Heart left ventricle (tissue), 16 donors: ENCODE measurements around the gene GNRH2. TPM values are rescaled to one million over a fixed set of nuclear protein-coding genes. Genes with fewer than 3 reads are reported as not detected.

Experiments used
- ATAC-seq, 4 donors: fragments of 200-7000 bp; cut with Tn5 transposase; one replicate each; pipeline ENCODE4 v1.9.1; 2020 to 2022; ENCODE audit warnings: moderate library complexity in 4 of 4, mild to moderate bottlenecking in 3 of 4, moderate number of reproducible peaks in 1 of 4
- DNase-seq, 5 donors: peaks; one replicate each; pipeline ENCODE4 v3.0.0-alpha.2; 2020
- H3K27ac ChIP-seq, 12 donors: fragments of 200-600 bp; sonication (generic) in 4 of 12; one replicate each; pipeline versions ENCODE4 v1.5.0 to v1.8.0; 2016 to 2022; ENCODE audit warnings: mild to moderate bottlenecking in 2 of 12
- H3K27me3 ChIP-seq, 9 donors: fragments of 200-600 bp; sonication (generic) in 2 of 9; one replicate each; pipeline versions ENCODE4 v1.5.1 to v1.8.0; 2016 to 2022; ENCODE audit warnings: mild to moderate bottlenecking in 3 of 9
- H3K36me3 ChIP-seq, 9 donors: fragments of 200-600 bp; sonication (generic) in 2 of 9; one replicate each; pipeline versions ENCODE4 v1.5.0 to v1.8.0; 2018 to 2022; ENCODE audit warnings: mild to moderate bottlenecking in 2 of 9
- H3K4me1 ChIP-seq, 12 donors: fragments of 200-600 bp; sonication (generic) in 4 of 12; one replicate each; pipeline versions ENCODE4 v1.5.0 to v1.8.0; 2016 to 2022; ENCODE audit warnings: mild to moderate bottlenecking in 3 of 12
- H3K4me3 ChIP-seq, 12 donors: fragments of 200-600 bp; sonication (generic) in 4 of 12; one replicate each; pipeline versions ENCODE4 v1.5.0 to v1.8.0; 2017 to 2022; ENCODE audit warnings: mild to moderate bottlenecking in 9 of 12, moderate library complexity in 4 of 12
- H3K9me3 ChIP-seq, 12 donors: fragments of 200-600 bp; sonication (generic) in 4 of 12; one replicate each; pipeline versions ENCODE4 v1.5.0 to v1.8.0; 2016 to 2022; ENCODE audit warnings: mild to moderate bottlenecking in 1 of 12
- POLR2A ChIP-seq, 2 donors: fragments of 450-650 bp; IDR thresholded peaks; one replicate each; pipeline ENCODE4 v1.6.1; 2017; ENCODE audit warnings: antibody characterized with exemption in 2 of 2, mild to moderate bottlenecking in 2 of 2, moderate library complexity in 2 of 2
- WGBS, 4 donors: extraction: QIAGEN DNeasy Blood & Tissue Kit in 2 of 4; methylation state at CpG; one replicate each; pipeline versions ENCODE4 v1.1.5 to v1.1.7; 2013 to 2018; 5-methylcytosine and 5-hydroxymethylcytosine counted together
- intact Hi-C, 10 donors: fragments of 100-400 bp; cut with DNase I; formaldehyde crosslinking; loops; one replicate each; pipeline versions ENCODE4 v1.11.1 to v1.14.2; 2022
- polyA plus RNA-seq, 2 donors: library from polyadenylated mRNA; stranded (reverse); fragments of 200-250 nt; gene quantifications; one replicate each; pipeline ENCODE4 v1.2.3, GENCODE V29; 2013
- total RNA-seq, 9 donors: library from RNA; depleted of rRNA in 2 of 9; stranded (reverse); fragments of >200 nt in 2 of 9; fragmentation: NEBNext Ultra II Directional in 3 of 9; extraction: Animal tissue kit (Norgen Biotek cat#: 25700) in 3 of 9; gene quantifications; one replicate each; pipeline versions ENCODE4 v1.1.0 to v1.2.4, GENCODE V29; 2016 to 2023
- TF ChIP-seq, protein P1 (sequence below), 12 donors: fragments of 200-600 bp; sonication (generic) in 4 of 12; IDR thresholded peaks; one replicate each; pipeline versions ENCODE4 v1.5.0 to v1.8.0; 2018 to 2022; ENCODE audit warnings: antibody characterized with exemption in 12 of 12, mild to moderate bottlenecking in 5 of 12
- donor health status: ischemic (EF 13 %, LVEDD 7.1; RV severe dilation, severe dysfunction).
- donor health status: healthy with polysubstance abuse.
- donor health status: DM: no; HTN: yes; CAD: no.
- donor health status: DM: no; HTN: no; CAD: no.
- donor health status: ischemic (EF 25% LVEDD 6.9; RV normal size, moderate dysfunction).
- donor health status: ischemic (EF 25% LVEDD 5.7; RV mildly dilated, moderate dysfunction).
- donor health status: healthy.
- donor health status: DM: yes; HTN: yes; CAD: no.
- donor health status: ischemic (EF 35%, LVEDD 5.7; RV mildly dilated, moderate dysfunction).
- donor health status: nonischemic (EF 11% LVEDD 7.7; RV severe dilation, severe dysfunction).
- donor health status: DM: yes; HTN: yes; CAD: no.
- donor health status: PGD.
- donor health status: ischemic (EF 29% LVEDD 5.4; RV normal size, mild dysfunction).
- donor health status: nonischemic (EF 23%, LVEDD 6.1; RV moderate dilation, normal function).

The GNRH2 gene
- total and polyA plus RNA-seq, 11 donors, result 0.48 TPM; not detected in 10

DNA sequence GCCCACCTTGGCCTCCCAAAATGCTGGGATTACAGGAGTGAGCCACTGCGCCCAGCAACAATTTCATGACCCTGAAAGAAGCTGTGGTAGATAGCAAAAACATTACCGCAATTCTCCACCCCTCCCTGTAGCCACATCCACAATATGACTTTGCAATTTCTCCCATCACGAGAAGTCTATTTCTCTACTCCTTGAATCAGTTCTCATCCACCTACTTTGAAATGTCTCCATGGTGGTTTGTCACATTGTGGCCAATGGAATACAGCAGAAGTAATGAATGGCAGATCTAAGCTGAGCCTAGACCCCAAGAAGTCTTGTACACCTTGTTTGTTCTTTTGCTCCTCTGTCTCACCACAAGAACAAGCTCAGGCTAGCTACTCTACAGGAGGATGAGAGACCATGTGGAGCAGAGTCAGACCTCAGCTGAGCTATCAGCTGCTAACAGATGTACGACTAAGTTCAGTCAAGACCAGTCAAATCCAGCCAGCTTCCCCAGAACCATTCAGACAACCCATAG is 34.3 kb downstream of the GNRH2 start:
- TF ChIP-seq, protein P1, sequence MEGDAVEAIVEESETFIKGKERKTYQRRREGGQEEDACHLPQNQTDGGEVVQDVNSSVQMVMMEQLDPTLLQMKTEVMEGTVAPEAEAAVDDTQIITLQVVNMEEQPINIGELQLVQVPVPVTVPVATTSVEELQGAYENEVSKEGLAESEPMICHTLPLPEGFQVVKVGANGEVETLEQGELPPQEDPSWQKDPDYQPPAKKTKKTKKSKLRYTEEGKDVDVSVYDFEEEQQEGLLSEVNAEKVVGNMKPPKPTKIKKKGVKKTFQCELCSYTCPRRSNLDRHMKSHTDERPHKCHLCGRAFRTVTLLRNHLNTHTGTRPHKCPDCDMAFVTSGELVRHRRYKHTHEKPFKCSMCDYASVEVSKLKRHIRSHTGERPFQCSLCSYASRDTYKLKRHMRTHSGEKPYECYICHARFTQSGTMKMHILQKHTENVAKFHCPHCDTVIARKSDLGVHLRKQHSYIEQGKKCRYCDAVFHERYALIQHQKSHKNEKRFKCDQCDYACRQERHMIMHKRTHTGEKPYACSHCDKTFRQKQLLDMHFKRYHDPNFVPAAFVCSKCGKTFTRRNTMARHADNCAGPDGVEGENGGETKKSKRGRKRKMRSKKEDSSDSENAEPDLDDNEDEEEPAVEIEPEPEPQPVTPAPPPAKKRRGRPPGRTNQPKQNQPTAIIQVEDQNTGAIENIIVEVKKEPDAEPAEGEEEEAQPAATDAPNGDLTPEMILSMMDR (IDR thresholded peaks at IDR 0.05), result no peak
- TF ChIP-seq POLR2A (IDR thresholded peaks at IDR 0.05), result no peak
- peaks cover 0 to 41% (median 6%) of the 10 kb centered on the region in 9 donors for H3K27me3 ChIP-seq
- no peak for ATAC-seq
- H3K36me3 ChIP-seq, result no peaks in the 10 kb centered on the region
- H3K9me3 ChIP-seq, result no peaks in the 10 kb centered on the region
- DNase-seq, result no peak
- 80 to 88% (median 86%) methylated on average over 4 of the region's 4 CpGs for WGBS, 4 donors
- H3K4me1 ChIP-seq, result peaks cover 0 to 17% (median 9%) of the 10 kb centered on the region in 12 donors
- intact Hi-C loops, result no loop called here
- H3K4me3 ChIP-seq, result no peak overlapping the region
- H3K27ac ChIP-seq, result no peak overlapping the region

DNA sequence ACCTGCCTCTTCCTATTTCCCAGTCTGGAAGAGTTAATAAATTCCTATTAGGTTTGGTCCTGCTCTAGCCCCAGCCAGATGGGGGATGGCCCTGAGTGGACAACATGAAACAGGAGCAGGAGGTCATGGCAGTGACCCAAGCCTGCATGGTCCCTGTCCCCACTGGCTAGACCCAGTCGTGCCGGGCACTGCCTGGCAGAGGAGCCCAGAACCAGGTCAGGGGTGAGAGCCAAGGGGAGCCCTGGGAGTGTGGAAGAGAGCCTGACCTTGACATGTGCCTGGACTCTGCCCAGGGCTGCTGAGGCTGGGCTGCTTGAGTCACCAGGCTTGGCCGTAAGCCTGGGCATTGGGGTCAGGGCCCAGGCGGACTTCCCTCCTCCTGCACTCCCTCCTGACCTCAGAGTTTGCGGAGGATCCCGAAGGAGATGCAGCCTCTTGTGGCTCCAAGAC is 37.5 kb downstream of the GNRH2 start:
- WGBS, 4 donors, result 15 to 40% (median 34%) methylated on average over 6 of the region's 6 CpGs
- peaks cover 0 to 23% (median 11%) of the 10 kb centered on the region in 12 donors for H3K4me1 ChIP-seq
- peak; percentile 66 to 89 (median 86) for DNase-seq
- no peaks in the 10 kb centered on the region for H3K9me3 ChIP-seq
- H3K27ac ChIP-seq, result peak overlapping the region in 7 of 12 donors; percentile 28 to 83 (median 47)
- peaks cover 3 to 59% (median 14%) of the 10 kb centered on the region in 9 donors for H3K27me3 ChIP-seq
- H3K36me3 ChIP-seq, result no peaks in the 10 kb centered on the region
- no peak overlapping the region for H3K4me3 ChIP-seq
- intact Hi-C loops, result no loop called here
- TF ChIP-seq, protein P1 (IDR thresholded peaks at IDR 0.05), result no peak
- no peak for TF ChIP-seq POLR2A (IDR thresholded peaks at IDR 0.05)
- peak; percentile 95 to 98 (median 96) for ATAC-seq

DNA sequence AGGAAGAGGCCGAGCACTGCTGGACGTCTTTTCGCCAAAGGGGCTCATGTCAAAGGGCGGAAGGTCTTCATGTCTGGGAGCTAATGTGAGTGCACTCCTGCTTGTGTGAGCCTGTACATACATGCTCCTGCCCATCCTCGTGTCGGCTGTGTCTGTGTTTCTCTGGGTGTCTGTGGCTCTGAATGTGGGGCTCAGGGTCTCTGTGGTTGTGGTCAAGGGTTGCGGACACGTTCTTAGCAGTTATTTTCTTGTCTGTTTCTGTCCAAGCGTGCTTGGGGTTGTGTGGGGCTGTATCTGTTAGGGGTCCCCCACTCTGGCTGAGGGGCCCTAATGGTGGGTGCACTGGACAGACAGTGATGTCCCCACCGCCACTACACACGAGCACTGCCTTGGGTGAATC is 38.2 kb downstream of the GNRH2 start:
- TF ChIP-seq POLR2A (IDR thresholded peaks at IDR 0.05), result no peak
- TF ChIP-seq, protein P1 (IDR thresholded peaks at IDR 0.05), result no peak
- Histone ChIP-seq H3K9me3 (no peaks in the 10 kb centered on the region), H3K4me1 (peaks cover 0 to 23% (median 11%) of the 10 kb centered on the region in 12 donors), H3K36me3 (no peaks in the 10 kb centered on the region), H3K27me3 (peaks cover 3 to 59% (median 14%) of the 10 kb centered on the region in 9 donors), H3K27ac (no peak overlapping the region), H3K4me3 (no peak overlapping the region)
- no peak for ATAC-seq
- 89 to 93% (median 92%) methylated on average over 11 of the region's 11 CpGs for WGBS, 4 donors
- DNase-seq, result no peak
- intact Hi-C loops, result no loop called here

DNA sequence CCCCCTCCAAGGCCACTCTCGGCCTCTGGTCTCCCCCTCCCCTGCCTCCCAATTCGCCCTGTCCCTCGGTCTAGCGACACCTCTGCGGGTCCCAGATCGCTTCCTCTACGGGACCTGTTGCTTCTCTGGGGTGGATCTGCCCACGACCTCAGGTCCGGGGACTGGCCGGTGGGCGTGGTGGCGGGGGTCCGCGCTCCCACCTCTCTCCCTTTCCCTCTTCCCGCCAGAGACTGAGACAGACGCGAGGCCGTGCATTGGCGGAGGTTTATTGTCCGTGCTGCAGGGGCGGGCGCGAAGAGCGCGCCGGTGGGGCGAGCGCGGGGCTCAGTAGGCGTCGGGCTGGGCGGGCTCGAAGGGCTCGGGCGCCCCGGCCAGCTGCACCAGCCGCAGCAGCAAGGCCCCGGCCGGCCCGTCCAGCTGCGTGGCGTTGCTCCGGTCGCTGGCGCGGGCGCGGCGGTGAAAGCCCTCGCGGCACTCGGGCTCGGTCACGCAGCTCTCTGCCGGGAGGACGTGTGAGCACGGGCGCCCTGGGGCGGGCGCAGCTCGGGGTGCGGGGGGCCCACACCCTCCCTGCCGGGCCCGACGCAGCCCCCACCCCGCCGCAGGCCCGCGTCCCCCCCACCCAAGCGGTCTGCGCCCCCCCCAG is 39.0 kb downstream of the GNRH2 start:
- Histone ChIP-seq H3K4me1 (peaks cover 0 to 23% (median 11%) of the 10 kb centered on the region in 12 donors), H3K9me3 (no peaks in the 10 kb centered on the region), H3K27ac (no peak overlapping the region), H3K36me3 (no peaks in the 10 kb centered on the region), H3K4me3 (peak overlapping the region in 9 of 12 donors; percentile 15 to 42 (median 33)), H3K27me3 (peaks cover 3 to 59% (median 14%) of the 10 kb centered on the region in 9 donors)
- ATAC-seq (peak in 1 of 4 donors; percentile 35), DNase-seq (no peak)
- intact Hi-C loops, result no loop called here
- no peak for TF ChIP-seq POLR2A (IDR thresholded peaks at IDR 0.05)
- TF ChIP-seq, protein P1 (IDR thresholded peaks at IDR 0.05), result no peak
- 5 to 20% (median 7%) methylated on average over 37 to 71 of the region's 71 CpGs for WGBS, 4 donors
